H7 (cell line): ENCODE data around the gene SWI5. TPM values are rescaled to one million over a fixed set of nuclear protein-coding genes. Genes with fewer than 3 reads are reported as not detected.
"Not testable (repeated sequence)": the region's sequence is repeated elsewhere in the genome, so short reads cannot be mapped to it uniquely, and the experiment has no call there.

ENCODE experiments used
- DNase-seq: peaks from one replicate; pipeline ENCODE4 v3.0.0; 2012
- H3K27me3 ChIP-seq: 2 replicates; pipeline ENCODE4 v1.6.0; 2011; ENCODE audit warnings: mild to moderate bottlenecking, low read length; ENCODE audit not compliant: control insufficient read depth, insufficient read depth
- H3K36me3 ChIP-seq: replicated peaks from 2 replicates; pipeline ENCODE4 v1.5.1; 2011; ENCODE audit warnings: low read length; ENCODE audit not compliant: control insufficient read depth, insufficient read depth
- H3K4me3 ChIP-seq: 2 replicates; pipeline ENCODE4 v1.5.1; 2011; ENCODE audit warnings: low read depth, mild to moderate bottlenecking, control low read depth, low read length, moderate library complexity; ENCODE audit not compliant: insufficient read depth
- total RNA-seq: library from RNA; depleted of rRNA; stranded (reverse); fragments of >200 nt; shearing (Covaris generic); gene quantifications from 2 replicates; pipeline ENCODE4 v1.2.3, GENCODE V29; 2014

Gene SWI5
- total RNA-seq, 1 experiment from 2014 or later, result 53.3 TPM

- no peaks in the 10 kb centered on the region for H3K27me3 ChIP-seq
- H3K36me3 ChIP-seq, result peaks cover 30% of the 10 kb centered on the region
- no peak overlapping the region for H3K4me3 ChIP-seq
- no peak for DNase-seq
Observed at GRCh38 chr9:128257907-128258306, 18.2 kb upstream of the SWI5 start.

DNA sequence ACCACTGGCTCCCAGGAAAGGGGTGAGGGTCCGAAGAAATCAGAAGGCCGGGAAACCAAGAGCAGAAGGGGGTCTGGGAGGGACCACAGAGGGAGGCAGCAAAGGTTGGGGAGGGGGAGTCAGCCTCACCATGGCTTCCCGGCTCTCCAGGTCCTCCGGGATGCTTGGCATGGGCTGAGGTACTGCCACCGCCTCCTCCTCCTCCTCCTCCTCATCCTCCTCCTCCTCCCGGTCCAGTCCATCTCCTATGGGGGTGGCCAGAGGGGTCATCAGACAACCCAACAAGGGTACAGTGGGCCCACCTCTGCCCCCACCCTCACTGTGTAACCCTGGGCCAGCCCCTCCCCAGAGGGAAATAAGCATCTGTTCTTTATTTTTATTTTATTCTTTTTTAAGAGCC, 17.8 kb upstream of the SWI5 start:
- no peak for DNase-seq
- H3K36me3 ChIP-seq, result peaks cover 31% of the 10 kb centered on the region
- no peak overlapping the region for H3K4me3 ChIP-seq
- H3K27me3 ChIP-seq, result no peaks in the 10 kb centered on the region

GRCh38 chr9:128259156-128259555, 16.9 kb upstream of the SWI5 start:
- peak; percentile 69 for DNase-seq
- Histone ChIP-seq H3K27me3 (no peaks in the 10 kb centered on the region), H3K4me3 (no peak overlapping the region), H3K36me3 (peaks cover 31% of the 10 kb centered on the region)

- H3K36me3 ChIP-seq, result peaks cover 33% of the 10 kb centered on the region
- H3K4me3 ChIP-seq, result no peak overlapping the region
- H3K27me3 ChIP-seq, result no peaks in the 10 kb centered on the region
- DNase-seq, result no peak
Observed at GRCh38 chr9:128260340-128260739, 15.7 kb upstream of the SWI5 start.

DNA sequence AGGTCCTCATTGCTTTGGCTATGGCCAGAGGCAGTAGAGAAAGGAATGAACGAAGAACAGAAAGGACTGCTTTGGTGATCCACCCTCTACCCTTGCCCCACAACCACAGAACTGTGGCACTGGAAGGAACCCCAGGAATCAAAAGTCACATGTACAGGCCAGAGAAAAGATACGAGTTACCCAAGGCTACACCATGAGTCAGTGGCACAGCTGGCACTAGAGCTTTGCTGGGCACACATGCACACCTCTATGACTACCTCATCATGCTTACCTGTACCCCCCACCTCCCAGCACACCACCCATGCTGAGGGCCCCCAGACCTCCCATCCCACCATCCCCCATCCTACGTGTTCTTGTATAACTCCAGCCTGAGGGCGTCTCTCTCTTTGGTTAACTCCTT, 13.4 kb upstream of the SWI5 start:
- no peak for DNase-seq
- Histone ChIP-seq H3K27me3 (no peaks in the 10 kb centered on the region), H3K36me3 (peaks cover 34% of the 10 kb centered on the region), H3K4me3 (no peak overlapping the region)

DNA sequence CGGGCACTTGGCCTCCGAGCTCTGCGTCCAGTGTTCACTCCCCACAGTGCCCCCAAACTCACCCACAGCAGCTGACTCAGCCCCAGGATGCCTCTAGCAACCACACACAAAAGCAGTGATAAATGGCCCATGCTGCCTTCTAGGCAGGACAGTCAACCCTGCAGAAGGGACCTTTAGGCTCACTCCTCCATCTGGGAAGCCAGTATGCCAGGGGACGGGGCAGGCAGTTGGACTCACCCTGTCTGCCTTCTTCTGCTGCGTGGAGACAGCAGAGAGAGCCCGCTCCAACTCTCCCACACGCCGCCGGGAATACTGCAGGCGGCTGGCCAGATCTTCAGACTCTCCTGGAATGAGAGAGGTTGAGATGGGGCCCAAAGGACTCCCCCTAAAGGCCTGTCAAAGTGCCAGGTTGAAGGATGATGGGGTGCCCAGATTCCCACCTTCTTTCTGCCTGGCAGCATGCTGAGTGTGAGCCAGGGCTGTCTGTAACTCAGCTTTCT, 10.7 kb upstream of the SWI5 start:
- Histone ChIP-seq H3K4me3 (no peak overlapping the region), H3K36me3 (peaks cover 27% of the 10 kb centered on the region)

DNA sequence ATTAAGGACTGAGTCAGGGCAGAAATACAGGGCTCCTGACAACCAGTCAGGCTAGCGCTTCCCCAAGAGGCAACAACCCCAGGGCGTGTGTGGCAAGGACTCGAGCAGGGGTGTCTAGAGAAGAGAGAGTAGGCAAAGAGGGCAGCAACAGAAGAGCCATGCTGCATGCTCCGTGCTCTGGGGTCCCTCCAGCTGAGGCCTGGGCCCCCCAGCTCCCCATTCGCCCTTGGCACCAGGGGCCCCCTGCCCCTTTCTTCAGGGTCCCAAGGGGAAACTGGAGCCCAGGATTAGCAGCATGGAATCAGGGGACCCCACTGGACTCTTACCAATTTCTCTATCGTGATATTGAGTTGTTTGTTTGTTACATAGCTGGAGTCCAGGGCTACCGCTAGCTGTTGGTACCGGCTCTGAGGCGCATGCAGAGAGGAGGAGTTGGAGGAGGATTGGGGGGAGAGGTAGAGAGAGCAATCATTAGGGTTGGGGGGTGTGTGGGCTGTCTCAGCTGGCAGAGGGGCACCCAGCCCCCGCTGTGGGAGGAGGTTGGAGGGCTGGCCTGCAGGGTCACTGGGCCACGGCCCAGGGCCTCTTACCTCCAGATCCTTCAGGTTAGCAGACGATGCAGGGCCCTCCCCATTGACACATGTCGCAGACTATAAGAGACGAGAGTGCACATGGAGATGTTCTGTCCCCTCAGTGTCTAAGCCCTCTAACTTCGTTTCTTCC, 9.0 kb upstream of the SWI5 start:
- H3K36me3 ChIP-seq, result peaks cover 24% of the 10 kb centered on the region
- no peak for DNase-seq
- no peaks in the 10 kb centered on the region for H3K27me3 ChIP-seq
- no peak overlapping the region for H3K4me3 ChIP-seq

More for the DNA sequence above, 10.7 kb upstream of the SWI5 start:
- DNase-seq, result no peak
- no peaks in the 10 kb centered on the region for H3K27me3 ChIP-seq

DNA sequence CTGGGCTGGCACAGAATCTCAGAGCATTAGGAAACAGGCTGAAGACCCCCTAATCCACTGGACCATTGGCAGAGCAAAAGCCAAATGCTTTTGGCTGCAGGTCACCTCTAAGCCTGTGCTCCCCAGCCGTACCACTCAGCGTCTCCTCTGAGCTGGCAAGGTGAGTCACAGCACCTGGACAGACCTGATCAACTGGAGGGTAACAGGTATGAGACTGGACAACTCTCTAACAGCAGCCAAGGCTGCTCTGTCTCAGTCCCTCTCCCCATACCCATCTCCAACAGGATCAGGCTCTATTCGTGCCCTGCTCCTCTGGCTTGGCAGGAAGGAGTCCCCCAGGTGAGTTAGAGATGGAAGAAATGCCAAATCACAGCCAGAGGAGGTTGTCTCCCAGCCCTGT, 5.0 kb upstream of the SWI5 start:
- no peak for DNase-seq
- Histone ChIP-seq H3K36me3 (peaks cover 18% of the 10 kb centered on the region), H3K27me3 (no peaks in the 10 kb centered on the region), H3K4me3 (no peak overlapping the region)

- Histone ChIP-seq H3K4me3 (no peak overlapping the region), H3K36me3 (peaks cover 17% of the 10 kb centered on the region), H3K27me3 (no peaks in the 10 kb centered on the region)
- DNase-seq, result no peak
Observed at GRCh38 chr9:128271512-128271911, 4.6 kb upstream of the SWI5 start.

DNA sequence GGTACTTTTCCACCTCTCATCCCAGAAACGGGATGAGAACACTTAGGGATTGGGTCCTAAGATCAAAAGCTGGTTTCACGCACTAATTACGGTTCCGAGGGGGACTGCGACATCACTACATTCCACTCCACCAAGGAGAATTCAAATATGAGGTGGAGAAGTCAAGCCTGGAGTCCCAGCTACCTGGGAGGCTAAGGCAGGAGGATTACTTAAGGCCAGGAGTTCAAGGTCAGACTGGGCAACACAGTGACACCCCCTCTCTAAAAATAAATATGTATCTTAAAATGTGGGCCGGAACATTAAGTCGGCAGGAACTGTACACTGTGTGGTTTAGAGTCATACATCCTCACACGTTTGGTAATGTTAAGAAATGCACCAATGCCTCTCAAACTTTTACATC, 1.8 kb upstream of the SWI5 start:
- no peaks in the 10 kb centered on the region for H3K27me3 ChIP-seq
- peaks cover 13% of the 10 kb centered on the region for H3K36me3 ChIP-seq
- H3K4me3 ChIP-seq, result no peak overlapping the region
- DNase-seq, result no peak

GRCh38 chr9:128275198-128276007, 673 bp upstream of the SWI5 start, which contains the start of gene GOLGA2:
Gene GOLGA2 (minus strand): TSS chr9:128276007. CDS start chr9:128275976, 31 bp downstream.
- Histone ChIP-seq H3K36me3 (peaks cover 17% of the 10 kb centered on the region), H3K4me3 (peak within 1 kb of the TSS; percentile 84), H3K27me3 (no peaks in the 10 kb centered on the region)
- peak; percentile 94 for DNase-seq

DNA sequence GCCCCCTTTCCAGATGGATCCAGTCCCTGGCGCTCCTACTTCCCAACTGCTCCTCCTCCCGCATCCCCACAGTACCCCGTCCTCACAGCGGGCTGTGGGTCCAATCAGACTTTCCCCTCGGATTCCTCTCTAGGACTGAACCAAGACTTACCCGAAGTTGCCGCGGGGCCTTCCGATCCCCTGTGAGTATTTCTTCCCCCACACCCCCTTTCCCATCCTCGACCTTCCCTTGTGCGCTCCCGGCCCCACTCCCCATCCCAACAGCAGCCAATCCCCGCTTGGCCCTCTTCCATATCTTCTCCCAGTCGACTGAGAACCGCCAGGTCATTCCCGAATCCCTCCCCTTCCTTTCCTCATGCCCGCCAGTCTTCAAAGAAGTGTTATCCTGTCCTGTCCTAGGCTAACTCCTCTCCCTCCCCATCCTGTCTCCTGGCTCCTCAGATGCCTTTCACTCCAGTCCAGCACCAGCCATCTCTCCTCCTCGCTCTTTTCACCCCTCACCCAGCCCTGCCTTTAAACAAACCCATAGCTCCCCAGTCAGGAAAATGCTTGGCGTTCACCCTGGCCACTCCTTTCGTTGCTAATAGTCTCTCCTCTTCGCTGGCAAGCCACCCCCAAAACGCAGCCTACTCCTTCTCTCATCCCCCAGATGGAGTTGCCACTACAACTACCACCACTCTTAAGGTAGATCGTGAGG, 646 bp downstream of the SWI5 start:
- peak; percentile 78 for DNase-seq
- no peaks in the 10 kb centered on the region for H3K27me3 ChIP-seq
- peaks cover 12% of the 10 kb centered on the region for H3K36me3 ChIP-seq
- peak overlapping the region; percentile 80 for H3K4me3 ChIP-seq

DNA sequence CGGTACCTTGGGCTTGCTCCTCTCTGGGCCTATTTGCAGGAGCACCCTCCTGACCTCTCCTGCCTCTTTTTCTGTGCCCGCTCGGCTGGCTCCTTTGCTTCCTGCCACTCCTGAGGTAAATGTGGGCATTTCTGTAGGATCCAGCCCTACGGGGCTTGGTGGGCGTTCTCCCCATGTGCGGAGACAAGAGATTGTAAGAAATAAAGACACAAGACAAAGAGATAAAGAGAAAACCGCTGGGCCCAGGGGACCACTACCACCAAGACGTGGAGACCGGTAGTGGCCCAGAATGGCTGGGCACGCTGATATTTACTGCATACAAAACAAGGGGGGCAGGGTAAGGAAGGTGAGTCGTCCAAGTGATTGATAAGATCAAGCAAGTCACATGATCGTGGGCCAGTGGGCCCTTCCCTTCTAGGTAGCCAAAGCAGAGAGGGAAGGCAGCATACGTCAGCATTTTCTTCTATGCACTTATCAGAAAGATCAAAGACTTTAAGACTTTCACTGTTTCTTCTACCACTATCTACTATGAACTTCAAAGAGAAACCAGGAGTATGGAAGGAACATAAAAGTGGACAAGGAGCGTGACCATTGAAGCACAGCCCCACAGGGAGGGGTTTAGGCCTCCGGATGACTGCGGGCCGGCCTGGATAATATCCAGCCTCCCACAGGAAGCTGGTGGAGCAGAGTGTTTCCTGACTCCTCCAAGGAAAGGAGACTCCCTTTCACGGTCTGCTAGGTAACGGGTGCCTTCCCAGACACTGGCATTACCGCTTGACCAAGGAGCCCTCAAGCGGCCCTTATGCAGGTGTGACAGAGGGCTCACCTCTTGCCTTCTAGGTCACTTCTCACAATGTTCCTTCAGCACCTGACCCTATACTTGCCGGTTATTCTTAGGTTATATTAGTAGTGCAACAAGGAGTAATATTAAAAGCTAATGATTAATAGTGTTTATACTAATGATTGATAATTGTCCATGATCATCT, 3.3 kb downstream of the SWI5 start:
- H3K27me3 ChIP-seq, H3K4me3 ChIP-seq, DNase-seq, H3K36me3 ChIP-seq: not testable (repeated sequence)
